Esophagus muscularis mucosa (tissue), 4 donors: ENCODE data around the gene BICD1. TPM values are rescaled to one million over a fixed set of nuclear protein-coding genes. Genes with fewer than 3 reads are reported as not detected.

Experiments
- DNase-seq: peaks from one replicate; pipeline ENCODE4 v3.0.0-alpha.2; 2017; ENCODE audit errors: extremely low spot score
- H3K27ac ChIP-seq, 4 donors: fragments of 200-600 bp; sonication (generic); replicated peaks in 1 of 4; 1 replicate in 3 of 4; 2 replicates in 1 of 4; pipeline ENCODE4 v1.5.1; 2016 to 2019; ENCODE audit warnings: mild to moderate bottlenecking in 1 of 4
- H3K27me3 ChIP-seq, 4 donors: fragments of 200-600 bp; sonication (generic); one replicate each; pipeline versions ENCODE4 v1.5.1 to v1.6.0; 2016 to 2019
- H3K36me3 ChIP-seq, 4 donors: fragments of 200-600 bp; sonication (generic); one replicate each; pipeline ENCODE4 v1.5.1; 2016 to 2019
- H3K4me1 ChIP-seq, 4 donors: fragments of 200-600 bp; sonication (generic); one replicate each; pipeline ENCODE4 v1.5.1; 2016 to 2019
- H3K4me3 ChIP-seq, 4 donors: fragments of 200-600 bp; sonication (generic); 1 replicate in 2 of 4; 2 replicates in 2 of 4; pipeline ENCODE4 v1.5.1; 2016 to 2019; ENCODE audit warnings: mild to moderate bottlenecking in 4 of 4, moderate library complexity in 1 of 4
- H3K9me3 ChIP-seq, 4 donors: fragments of 200-600 bp; sonication (generic); 1 replicate in 3 of 4; 2 replicates in 1 of 4; pipeline ENCODE4 v1.5.1; 2016 to 2019
- EP300 ChIP-seq: sonication (generic); formaldehyde crosslinking; IDR thresholded peaks from one replicate; pipeline ENCODE4 v1.6.1; 2017; ENCODE audit warnings: antibody characterized with exemption
- POLR2A ChIP-seq: fragments of 450-650 bp; IDR thresholded peaks from one replicate; pipeline ENCODE4 v1.6.1; 2017; ENCODE audit warnings: antibody characterized with exemption, moderate library complexity, mild to moderate bottlenecking, low read depth
- POLR2AphosphoS5 ChIP-seq, 2 donors: sonication (generic); formaldehyde crosslinking; IDR thresholded peaks; one replicate each; pipeline ENCODE4 v1.6.1; 2017; ENCODE audit warnings: antibody characterized with exemption in 2 of 2
- WGBS: methylation state at CpG from one replicate; pipeline ENCODE4 v1.1.5; 2018; 5-methylcytosine and 5-hydroxymethylcytosine counted together
- intact Hi-C: fragments of 100-400 bp; cut with DNase I; formaldehyde crosslinking; loops from one replicate; pipeline ENCODE4 v1.15.1; 2023
- total RNA-seq, 4 donors: library from RNA; depleted of rRNA; stranded (reverse); fragments of >200 nt; gene quantifications; one replicate each; pipeline versions ENCODE4 v1.1.0 to v1.2.1, GENCODE V29; 2016
- TF ChIP-seq, protein P1 (sequence below), 3 experiments: fragments of 200-600 bp in 2 of 3; fragments of 450-650 bp in 1 of 3; sonication (generic) in 2 of 3; IDR thresholded peaks; one replicate each; pipeline ENCODE4 v1.5.1; 2017 to 2019; ENCODE audit warnings: antibody characterized with exemption in 3 of 3, mild to moderate bottlenecking in 2 of 3, moderate library complexity in 1 of 3

The BICD1 gene
- total RNA-seq, 4 donors from 2014 or later: 6.8 to 14.1 (median 10.2) TPM

DNA sequence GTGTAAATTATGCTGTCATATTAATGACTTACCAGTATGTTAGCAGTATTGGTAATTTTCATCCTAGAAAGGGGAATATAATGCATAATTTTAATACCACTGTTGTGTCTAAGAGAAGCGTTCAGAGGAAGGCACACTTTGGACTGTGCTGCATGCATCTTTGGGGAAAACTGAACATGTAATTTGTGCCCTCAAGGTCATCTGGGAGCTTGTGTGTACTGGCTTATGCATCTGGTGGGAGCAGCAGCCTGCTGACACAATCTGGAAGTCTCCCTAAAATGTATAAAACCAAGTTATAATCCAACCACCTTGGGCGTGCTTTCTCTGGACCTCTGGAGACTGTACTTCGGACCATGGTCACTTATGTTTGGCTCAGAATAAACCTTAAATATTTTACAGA lies 306.8 kb downstream of the BICD1 start:
- TF ChIP-seq POLR2A (no peak), POLR2AphosphoS5 (IDR thresholded peaks at IDR 0.05) (no peak), EP300 (no peak)
- TF ChIP-seq, protein P1, sequence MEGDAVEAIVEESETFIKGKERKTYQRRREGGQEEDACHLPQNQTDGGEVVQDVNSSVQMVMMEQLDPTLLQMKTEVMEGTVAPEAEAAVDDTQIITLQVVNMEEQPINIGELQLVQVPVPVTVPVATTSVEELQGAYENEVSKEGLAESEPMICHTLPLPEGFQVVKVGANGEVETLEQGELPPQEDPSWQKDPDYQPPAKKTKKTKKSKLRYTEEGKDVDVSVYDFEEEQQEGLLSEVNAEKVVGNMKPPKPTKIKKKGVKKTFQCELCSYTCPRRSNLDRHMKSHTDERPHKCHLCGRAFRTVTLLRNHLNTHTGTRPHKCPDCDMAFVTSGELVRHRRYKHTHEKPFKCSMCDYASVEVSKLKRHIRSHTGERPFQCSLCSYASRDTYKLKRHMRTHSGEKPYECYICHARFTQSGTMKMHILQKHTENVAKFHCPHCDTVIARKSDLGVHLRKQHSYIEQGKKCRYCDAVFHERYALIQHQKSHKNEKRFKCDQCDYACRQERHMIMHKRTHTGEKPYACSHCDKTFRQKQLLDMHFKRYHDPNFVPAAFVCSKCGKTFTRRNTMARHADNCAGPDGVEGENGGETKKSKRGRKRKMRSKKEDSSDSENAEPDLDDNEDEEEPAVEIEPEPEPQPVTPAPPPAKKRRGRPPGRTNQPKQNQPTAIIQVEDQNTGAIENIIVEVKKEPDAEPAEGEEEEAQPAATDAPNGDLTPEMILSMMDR (IDR thresholded peaks at IDR 0.05): no peak
- H3K27me3 ChIP-seq: no peaks in the 10 kb centered on the region
- no peak for DNase-seq
- no peak overlapping the region for H3K27ac ChIP-seq
- no peaks in the 10 kb centered on the region for H3K4me1 ChIP-seq
- H3K36me3 ChIP-seq: peaks cover 0 to 3% (median 0%) of the 10 kb centered on the region in 4 donors
- 77% methylated on average over 3 of the region's 3 CpGs for WGBS
- no peak overlapping the region for H3K4me3 ChIP-seq
- intact Hi-C loops: no loop called here
- no peaks in the 10 kb centered on the region for H3K9me3 ChIP-seq

DNA sequence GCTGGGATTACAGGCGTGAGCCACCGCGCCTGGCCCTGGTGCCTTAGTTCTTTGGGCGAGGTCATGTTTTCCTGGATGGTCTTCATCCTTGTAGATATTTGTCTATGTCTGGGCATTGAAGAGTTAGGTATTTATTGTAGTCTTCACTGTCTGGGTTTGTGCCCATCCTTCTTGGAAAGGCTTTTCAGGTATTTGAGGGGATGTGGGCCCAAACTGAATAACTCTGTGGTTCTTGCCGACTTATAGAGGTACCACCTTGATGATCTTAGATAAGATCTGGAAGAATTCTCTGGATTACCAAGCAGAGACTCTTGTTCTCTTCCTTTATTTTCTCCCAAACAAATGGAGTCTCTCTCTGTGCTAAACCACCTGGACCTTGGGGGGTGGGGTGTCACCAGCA lies 311.6 kb downstream of the BICD1 start:
- Histone ChIP-seq H3K4me1 (peaks cover 4 to 10% (median 7%) of the 10 kb centered on the region in 4 donors), H3K27me3 (no peaks in the 10 kb centered on the region), H3K27ac (no peak overlapping the region), H3K4me3 (no peak overlapping the region), H3K9me3 (no peaks in the 10 kb centered on the region), H3K36me3 (no peaks in the 10 kb centered on the region)
- intact Hi-C loops: no loop called here
- TF ChIP-seq POLR2A: no peak
- TF ChIP-seq EP300: no peak
- no peak for TF ChIP-seq POLR2AphosphoS5 (IDR thresholded peaks at IDR 0.05)
- TF ChIP-seq, protein P1 (IDR thresholded peaks at IDR 0.05): no peak
- 97% methylated on average over 2 of the region's 5 CpGs for WGBS
- DNase-seq: no peak

DNA sequence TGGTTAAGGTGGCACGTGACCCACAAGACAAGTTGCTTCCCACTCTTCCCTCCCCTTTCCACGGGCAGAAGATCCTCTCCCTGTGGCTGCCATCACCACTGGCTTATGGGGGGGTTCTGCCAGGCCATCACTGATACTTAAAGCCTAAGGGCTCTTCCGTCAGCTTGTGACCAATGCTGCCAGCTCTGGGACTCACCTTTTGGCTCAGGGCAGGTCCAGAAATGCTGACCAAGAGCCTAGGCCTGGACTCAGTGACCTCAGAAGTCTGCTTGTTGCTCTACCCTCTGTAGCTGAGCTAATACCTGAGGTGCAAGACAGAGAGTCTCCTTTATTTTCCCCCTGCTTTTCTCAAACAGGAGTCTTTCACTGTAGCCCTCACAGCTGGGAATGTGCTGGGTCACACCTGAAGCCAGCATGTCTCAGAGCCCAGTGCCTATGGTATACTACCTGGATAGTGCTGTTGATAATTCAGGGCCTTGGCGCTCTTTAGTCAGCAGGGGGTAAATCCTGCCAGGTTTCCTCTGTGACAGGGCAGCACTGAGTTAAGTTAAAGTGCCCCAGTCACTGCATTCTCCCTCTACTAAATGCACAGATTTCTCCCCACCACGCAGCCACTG lies 312.4 kb downstream of the BICD1 start:
- Histone ChIP-seq H3K36me3 (no peaks in the 10 kb centered on the region), H3K9me3 (no peaks in the 10 kb centered on the region), H3K27ac (no peak overlapping the region), H3K4me3 (no peak overlapping the region), H3K27me3 (no peaks in the 10 kb centered on the region), H3K4me1 (peaks cover 4 to 10% (median 8%) of the 10 kb centered on the region in 4 donors)
- intact Hi-C loops: no loop called here
- TF ChIP-seq EP300 (no peak), POLR2A (no peak), POLR2AphosphoS5 (IDR thresholded peaks at IDR 0.05) (no peak)
- TF ChIP-seq, protein P1 (IDR thresholded peaks at IDR 0.05): no peak
- 97% methylated on average over 4 of the region's 5 CpGs for WGBS
- no peak for DNase-seq

DNA sequence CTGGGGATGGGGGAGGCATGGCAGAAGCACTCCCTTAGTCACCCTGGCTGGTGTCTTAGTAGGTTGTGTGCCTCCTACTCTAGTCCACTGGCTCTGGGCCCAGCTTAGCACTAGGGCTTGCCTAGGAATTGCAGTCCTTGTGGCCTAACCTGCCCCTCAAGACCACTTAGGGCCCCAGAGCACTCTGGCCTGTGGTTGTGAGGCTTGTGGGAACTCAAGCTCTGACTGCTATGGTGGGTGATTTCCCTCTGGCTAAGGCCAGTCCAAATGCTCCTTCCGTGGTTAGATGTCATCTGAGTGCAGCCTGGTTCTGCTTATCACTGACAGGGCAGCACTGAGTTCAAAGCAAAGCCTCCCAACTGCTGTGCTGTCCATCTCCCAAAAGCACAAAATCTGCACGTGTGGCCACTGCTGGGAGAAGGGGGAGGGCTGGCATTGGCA lies 312.9 kb downstream of the BICD1 start:
- Histone ChIP-seq H3K9me3 (no peaks in the 10 kb centered on the region), H3K36me3 (no peaks in the 10 kb centered on the region), H3K4me3 (no peak overlapping the region), H3K27me3 (no peaks in the 10 kb centered on the region), H3K27ac (no peak overlapping the region), H3K4me1 (peaks cover 4 to 10% (median 8%) of the 10 kb centered on the region in 4 donors)
- intact Hi-C loops: no loop called here
- 43% methylated on average over 2 of the region's 2 CpGs for WGBS
- no peak for DNase-seq
- TF ChIP-seq POLR2A (no peak), POLR2AphosphoS5 (IDR thresholded peaks at IDR 0.05) (no peak), EP300 (no peak)
- TF ChIP-seq, protein P1 (IDR thresholded peaks at IDR 0.05): no peak

DNA sequence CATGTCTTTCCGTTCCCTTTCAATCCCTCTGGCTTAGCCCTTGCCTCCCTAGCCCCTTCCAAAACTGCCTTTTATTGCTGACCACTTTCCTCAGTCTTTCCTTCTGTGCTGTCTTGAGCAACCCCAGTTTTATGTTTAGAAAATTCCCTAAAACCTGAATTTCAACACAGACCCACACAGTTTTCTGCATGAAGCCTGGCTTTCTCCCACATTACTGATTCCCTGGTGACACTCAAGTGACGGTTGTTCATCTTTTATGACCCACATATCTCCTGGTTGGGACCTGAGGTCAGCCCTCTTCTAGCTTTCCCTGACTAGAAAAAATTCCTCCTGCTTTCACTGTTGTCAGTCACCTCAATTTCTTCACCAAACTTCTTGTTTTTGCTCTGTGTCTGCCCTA lies 313.7 kb downstream of the BICD1 start:
- no peaks in the 10 kb centered on the region for H3K27me3 ChIP-seq
- 82% methylated on average over 2 of the region's 2 CpGs for WGBS
- no peak overlapping the region for H3K27ac ChIP-seq
- H3K36me3 ChIP-seq: no peaks in the 10 kb centered on the region
- no peak for DNase-seq
- H3K4me1 ChIP-seq: peaks cover 4 to 10% (median 8%) of the 10 kb centered on the region in 4 donors
- no peaks in the 10 kb centered on the region for H3K9me3 ChIP-seq
- intact Hi-C loops: no loop called here
- H3K4me3 ChIP-seq: no peak overlapping the region
- TF ChIP-seq POLR2AphosphoS5 (IDR thresholded peaks at IDR 0.05) (no peak), POLR2A (no peak), EP300 (no peak)
